GM12892 (cell line): Measurements from ENCODE around the gene SOX6.

Experiments
- DNase-seq: peaks from one replicate; pipeline ENCODE4 v3.0.0; 2011; ENCODE audit not compliant: insufficient read length
- FAIRE-seq: peaks from 2 replicates; lab custom pipeline; 2011; peaks lifted over from hg19 to GRCh38; lab: Jason Lieb, UNC
- POLR2A ChIP-seq: IDR thresholded peaks from 2 replicates; pipeline ENCODE4 v1.6.1; 2011; ENCODE audit warnings: low read depth, low read length, control low read depth
- POLR2AphosphoS5 ChIP-seq: IDR thresholded peaks from 2 replicates; pipeline ENCODE4 v1.6.1; 2011; ENCODE audit warnings: low read depth, low read length, control low read depth
- TAF1 ChIP-seq: IDR thresholded peaks from 2 replicates; pipeline ENCODE4 v1.6.1; 2011; ENCODE audit warnings: low read depth, mild to moderate bottlenecking, control low read depth, low read length, borderline replicate concordance

Gene SOX6

DNA sequence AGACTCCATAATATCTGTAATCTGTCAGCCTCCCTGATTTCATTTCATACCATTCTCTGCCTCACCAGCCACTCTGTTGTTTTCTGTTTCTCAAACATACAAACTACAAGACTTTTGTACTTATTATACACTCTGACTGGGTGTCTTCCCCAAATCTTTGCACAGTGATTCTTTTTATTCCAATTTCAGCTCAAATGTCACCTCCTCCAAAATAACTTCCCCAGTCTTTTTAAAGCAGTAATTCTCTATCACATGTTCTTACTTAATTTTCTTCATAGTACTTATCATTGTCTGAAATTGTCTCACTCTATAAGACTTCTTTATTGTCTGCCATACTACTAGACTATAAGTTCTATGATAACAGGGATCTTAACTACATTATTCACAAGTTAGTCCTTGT, 19.6 kb downstream of the SOX6 start:
- FAIRE-seq (no peak), DNase-seq (no peak)
- TF ChIP-seq POLR2A (no peak), POLR2AphosphoS5 (no peak), TAF1 (no peak)

DNA sequence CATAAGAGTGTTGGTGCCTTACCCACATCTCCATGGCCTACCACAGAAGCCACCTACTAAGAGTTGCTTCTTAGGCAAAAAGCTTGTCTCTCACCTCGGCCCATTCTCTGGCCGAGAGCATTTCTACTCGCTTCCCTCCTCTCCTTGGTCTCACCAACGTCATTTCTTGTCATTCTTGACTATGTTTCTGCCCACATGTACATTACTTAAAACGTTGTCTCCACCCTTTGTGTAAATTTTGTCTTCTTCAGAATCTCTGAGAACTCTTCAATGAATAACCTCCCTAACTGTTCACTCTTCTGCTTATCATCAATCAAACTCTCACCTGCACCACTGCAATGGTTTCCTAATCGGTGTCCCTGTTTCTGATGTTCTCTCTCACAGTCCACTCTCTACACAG, 20.1 kb downstream of the SOX6 start:
- TF ChIP-seq TAF1 = no peak
- no peak for TF ChIP-seq POLR2AphosphoS5
- TF ChIP-seq POLR2A = no peak
- no peak for FAIRE-seq

DNA sequence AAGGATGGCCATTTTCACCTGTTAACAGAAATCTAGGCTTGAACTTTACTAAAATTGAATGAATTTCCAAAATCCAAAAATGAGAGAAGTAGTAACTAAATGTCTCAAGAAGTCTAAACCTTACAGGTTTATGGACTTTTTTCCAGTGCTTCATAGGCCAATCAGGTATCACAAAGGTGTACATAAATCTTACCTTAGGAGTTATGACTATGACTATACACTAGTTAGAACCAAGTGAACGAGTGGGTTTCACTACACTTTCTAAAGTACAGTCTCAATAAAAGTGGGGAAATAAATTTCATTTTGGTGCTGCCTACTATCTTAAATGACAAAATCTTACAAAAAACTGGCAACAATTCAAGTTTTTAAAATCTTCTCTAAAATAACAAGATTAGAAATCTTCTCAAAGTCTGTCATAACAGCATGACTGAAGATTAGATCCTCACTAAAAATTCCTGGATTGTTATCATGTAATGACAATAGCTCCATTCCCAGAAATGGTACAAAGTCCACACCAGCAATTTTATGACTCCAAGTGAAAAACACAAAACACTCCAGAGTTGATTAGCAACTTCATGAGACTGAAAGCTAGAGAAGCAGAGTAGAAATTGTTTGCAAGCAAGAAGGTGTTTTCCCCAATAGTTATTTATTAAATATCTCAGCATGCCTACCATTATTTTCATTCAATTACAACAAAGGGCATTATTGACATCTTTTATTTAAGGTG, 20.9 kb downstream of the SOX6 start:
- no peak for TF ChIP-seq TAF1
- no peak for TF ChIP-seq POLR2A
- TF ChIP-seq POLR2AphosphoS5 = no peak
- DNase-seq (no peak), FAIRE-seq (no peak)

More for the DNA sequence above, 20.1 kb downstream of the SOX6 start:
- DNase-seq = no peak

- no peak for DNase-seq
- no peak for FAIRE-seq
- TF ChIP-seq TAF1 = no peak
- no peak for TF ChIP-seq POLR2A
These were observed 29.6 kb downstream of the SOX6 start for GRCh38 chr11:16326679-16327297.

DNA sequence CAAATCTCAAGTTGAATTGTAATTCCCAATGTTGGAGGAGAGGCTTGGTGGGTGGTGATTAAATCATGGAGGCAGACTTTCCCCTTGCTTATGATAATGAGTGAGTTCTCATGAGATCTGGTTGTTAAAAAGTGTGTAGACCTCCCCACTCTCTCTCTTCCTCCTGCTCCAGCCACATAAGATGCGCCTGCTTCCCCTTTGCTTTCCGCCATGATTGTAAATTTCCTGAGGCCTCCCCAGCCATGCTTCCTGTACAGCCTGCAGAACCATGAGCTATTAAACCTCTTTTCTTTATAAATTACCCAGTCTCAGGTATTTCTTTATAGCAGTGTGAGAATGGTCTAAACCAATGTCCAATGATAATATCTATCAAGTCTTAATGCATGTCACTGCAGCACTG, 34.2 kb downstream of the SOX6 start:
- no peak for FAIRE-seq

GRCh38 chr11:16321148-16321547, 35.2 kb downstream of the SOX6 start:
- TF ChIP-seq POLR2AphosphoS5 (no peak), POLR2A (no peak), TAF1 (no peak)
- no peak for FAIRE-seq
- DNase-seq = no peak

More for the DNA sequence above, 34.2 kb downstream of the SOX6 start:
- TF ChIP-seq POLR2AphosphoS5 = no peak
- no peak for TF ChIP-seq TAF1
- TF ChIP-seq POLR2A = no peak
- DNase-seq = no peak

GRCh38 chr11:16318320-16318719, 38.0 kb downstream of the SOX6 start:
- FAIRE-seq (no peak), DNase-seq (no peak)
- TF ChIP-seq TAF1 (no peak), POLR2A (no peak), POLR2AphosphoS5 (no peak)

DNA sequence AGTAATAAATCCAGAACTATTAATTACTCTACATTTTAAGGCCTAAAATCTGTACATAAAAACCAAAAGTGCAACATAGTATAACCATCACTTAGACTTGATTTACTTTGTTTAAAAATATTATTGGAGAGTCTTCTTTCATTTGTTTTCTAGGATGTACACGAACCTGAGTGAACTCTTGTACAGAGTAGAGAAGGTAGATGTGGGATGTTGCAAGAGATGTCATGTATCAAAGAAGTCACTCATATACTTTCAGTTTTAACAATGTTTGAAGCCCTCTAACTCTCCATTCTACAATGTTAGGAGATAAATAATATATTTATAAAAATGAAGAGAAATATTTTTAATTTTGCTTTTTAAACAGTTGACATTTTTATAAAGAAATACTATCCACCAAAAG, 38.6 kb downstream of the SOX6 start:
- DNase-seq = no peak
- no peak for FAIRE-seq
- TF ChIP-seq POLR2A (no peak), TAF1 (no peak), POLR2AphosphoS5 (no peak)

DNA sequence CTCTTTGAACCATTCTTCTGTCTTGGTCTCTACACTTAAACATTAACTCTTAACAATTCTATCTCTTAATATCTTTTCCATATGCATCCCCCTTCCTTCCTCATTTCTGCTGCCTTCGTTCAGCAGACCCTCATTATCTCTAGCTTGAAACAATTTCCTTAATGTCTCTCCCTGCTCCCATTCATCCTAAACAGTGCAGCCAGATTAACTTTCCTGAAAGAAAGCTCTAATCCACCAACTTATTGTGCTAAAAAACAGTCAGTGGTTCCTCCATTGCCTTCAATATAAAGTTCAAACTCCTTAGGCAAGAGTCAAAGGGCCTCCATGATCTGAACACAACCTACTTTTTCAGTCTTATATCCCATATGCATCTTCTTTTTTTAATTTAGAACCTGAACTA, 42.5 kb downstream of the SOX6 start:
- DNase-seq (no peak), FAIRE-seq (no peak)
- TF ChIP-seq POLR2A (no peak), POLR2AphosphoS5 (no peak), TAF1 (no peak)

DNA sequence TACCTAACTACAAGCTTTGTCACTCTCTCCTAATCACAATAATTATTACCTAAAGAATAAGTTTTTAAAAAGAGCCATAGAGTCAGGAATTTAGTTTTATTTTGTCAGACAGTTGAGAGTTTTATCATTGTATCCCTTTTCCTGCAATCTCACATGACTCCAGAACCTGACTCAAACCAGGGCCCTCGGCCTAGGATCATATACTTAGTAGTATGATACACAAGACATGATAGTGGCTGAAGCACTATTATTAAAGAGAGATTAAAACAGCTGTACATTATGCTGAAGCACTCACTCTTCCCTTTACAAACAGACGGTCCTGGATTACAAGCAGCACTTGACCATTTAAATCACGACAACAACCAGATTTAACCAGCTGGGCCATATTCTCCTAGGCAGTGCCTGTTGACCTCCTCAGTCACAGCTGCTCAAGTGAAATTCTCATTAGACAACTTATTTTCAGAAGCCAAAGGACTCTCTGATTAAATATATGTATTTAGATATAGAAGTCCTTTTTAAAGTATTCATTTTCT, 44.0 kb downstream of the SOX6 start:
- no peak for DNase-seq
- FAIRE-seq = no peak
- TF ChIP-seq POLR2AphosphoS5 (no peak), TAF1 (no peak), POLR2A (no peak)

GRCh38 chr11:16311831-16312230, 44.5 kb downstream of the SOX6 start:
- DNase-seq (no peak), FAIRE-seq (no peak)
- TF ChIP-seq POLR2A = no peak
- no peak for TF ChIP-seq POLR2AphosphoS5
- no peak for TF ChIP-seq TAF1

DNA sequence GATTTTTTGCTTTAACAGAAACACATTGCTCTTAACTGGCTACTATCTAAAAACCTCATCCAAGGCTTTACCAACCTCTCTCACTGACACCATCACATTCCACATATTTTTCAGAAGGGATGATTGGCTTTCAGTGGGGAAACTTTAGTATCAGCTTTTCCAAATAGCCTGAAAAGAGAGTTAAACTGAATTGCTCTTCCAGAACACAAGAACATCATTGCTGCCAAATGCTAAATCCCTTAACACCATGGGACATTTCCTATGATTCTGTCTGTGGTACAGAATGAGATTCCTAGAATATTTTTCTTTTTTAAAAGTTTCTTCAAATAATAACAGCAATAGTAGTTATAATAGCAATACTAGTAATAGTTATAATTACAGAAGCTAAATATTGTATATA, 45.4 kb downstream of the SOX6 start:
- DNase-seq (no peak), FAIRE-seq (no peak)
- TF ChIP-seq TAF1 = no peak
- TF ChIP-seq POLR2AphosphoS5 = no peak
- TF ChIP-seq POLR2A = no peak
